NCI-H2196 treated with DMSO at 0.1 percent for 48 hours (cell line): ENCODE data around the gene CTBP1.

ENCODE experiments used
- DNase-seq: peaks from one replicate; lab custom pipeline; 2025; ENCODE audit not compliant: unreplicated experiment; lab: John Stamatoyannopoulos, UW

Gene CTBP1

DNA sequence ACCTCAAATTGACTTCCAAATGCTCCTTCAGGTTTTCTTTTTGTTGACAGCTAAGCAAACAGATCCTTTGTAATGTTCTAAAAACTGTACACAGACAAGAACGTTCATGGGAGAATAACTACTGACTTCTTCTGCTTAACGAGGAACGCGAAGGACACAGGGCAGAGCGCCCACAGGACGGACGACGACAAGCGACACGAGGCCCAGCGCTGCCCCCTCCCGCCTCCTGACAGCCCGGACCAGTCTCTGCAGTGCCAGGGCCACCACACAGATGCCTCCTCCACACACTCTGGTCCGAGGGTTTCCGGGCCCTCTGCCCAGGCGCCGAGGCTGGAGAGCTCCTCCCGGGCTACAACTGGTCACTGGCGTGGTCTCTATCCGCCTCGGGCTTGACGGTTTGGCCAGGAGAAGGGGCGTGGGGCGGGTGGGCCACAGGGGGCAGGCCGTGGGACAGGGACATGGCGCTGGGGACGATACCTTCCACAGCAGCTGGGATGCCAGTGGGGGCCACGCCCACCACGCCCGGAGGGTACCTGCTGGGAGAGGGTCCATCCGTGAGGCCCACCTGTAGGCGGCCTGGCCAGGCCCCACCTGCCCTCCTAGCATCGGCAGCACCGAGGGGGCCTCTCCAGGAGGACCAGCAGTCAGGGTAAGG lies 36.9 kb downstream of the CTBP1 start:
- no peak for DNase-seq

DNA sequence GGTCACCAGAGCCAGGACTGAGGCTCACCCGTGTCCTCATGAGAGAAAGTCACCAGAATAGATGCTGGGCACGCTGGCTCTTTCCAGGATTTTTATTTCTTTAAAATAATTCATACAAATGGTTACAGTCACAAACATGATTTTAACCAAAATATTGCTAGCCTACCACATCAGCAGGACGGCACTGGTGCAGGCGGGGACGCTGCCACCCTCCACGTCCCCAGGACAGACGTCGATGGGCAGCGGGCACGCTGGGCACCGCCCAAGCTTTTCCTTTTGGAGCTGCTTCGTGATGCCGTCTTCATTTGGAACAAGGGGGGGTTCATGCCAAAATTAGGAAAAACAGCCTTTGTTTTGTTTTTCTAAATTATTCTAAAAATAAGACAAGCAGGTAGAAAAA lies 37.6 kb downstream of the CTBP1 start:
- no peak for DNase-seq

DNA sequence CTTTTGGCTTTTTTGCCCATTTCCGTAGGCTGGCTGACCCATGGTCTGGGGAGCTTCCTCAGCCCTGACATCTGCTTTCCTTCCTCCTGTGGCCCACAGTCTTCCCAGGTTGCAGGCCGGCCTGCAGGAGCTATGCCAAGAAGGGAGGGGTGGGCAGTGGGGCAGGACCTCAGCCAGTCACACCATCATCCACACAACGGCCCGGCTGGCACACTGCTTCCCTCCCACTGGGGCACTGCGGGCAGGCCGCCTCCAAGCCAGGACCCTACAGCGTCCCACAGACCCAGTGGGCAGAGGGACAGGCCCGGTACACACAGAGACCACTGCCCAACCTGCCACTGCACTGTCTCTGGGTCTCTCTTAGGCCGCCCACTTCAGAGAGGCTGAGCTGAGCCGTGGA lies 38.0 kb downstream of the CTBP1 start:
- no peak for DNase-seq

DNA sequence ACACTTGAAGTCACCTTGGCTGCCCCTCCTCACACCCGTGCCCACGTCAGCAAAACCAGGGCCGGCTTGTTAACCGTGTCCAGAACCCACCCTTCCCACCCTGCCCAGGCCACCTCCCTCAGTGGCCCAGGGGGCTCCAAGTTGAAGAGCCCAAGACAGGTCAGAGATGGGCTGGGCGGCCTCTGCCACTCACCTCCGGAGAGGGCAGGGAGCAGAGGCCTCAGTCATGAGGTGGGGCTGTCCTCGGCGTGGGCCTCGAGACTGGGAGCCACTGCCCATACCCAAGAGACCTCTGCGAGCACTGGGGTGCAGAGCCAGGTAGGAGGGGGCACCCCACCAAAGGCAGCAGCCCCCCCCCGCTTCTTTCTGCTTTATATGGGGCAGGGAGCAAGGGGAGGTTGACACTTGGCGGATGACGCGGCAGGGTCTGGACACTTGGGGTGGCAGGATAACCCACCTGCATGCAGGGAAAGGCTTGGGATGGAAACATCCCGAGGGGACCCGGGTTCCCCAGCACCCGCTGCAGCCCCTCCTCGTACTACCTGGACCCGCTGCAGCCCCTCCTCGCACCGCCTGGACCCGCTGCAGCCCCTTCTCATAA lies 38.6 kb downstream of the CTBP1 start:
- DNase-seq = no peak

DNA sequence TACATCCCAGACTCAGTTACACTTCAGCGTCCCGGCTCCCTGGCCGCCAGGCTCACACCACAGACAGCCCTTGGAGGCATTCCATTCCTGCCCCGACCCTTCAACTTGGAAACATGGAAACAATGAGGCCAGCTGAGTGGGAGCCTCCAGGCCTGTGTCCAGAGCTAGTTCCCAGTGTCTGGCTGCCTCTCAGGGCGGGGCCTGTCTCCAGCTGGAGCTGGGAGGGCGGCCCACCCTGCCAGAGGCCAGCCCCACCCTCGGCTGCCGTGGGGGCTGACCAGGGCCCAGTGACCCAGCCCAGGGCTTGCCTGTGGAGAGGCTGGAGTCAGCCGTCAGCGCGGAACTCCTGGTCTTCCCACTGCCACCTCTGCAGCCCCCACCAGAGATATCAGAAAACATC lies 39.1 kb downstream of the CTBP1 start:
- no peak for DNase-seq

DNA sequence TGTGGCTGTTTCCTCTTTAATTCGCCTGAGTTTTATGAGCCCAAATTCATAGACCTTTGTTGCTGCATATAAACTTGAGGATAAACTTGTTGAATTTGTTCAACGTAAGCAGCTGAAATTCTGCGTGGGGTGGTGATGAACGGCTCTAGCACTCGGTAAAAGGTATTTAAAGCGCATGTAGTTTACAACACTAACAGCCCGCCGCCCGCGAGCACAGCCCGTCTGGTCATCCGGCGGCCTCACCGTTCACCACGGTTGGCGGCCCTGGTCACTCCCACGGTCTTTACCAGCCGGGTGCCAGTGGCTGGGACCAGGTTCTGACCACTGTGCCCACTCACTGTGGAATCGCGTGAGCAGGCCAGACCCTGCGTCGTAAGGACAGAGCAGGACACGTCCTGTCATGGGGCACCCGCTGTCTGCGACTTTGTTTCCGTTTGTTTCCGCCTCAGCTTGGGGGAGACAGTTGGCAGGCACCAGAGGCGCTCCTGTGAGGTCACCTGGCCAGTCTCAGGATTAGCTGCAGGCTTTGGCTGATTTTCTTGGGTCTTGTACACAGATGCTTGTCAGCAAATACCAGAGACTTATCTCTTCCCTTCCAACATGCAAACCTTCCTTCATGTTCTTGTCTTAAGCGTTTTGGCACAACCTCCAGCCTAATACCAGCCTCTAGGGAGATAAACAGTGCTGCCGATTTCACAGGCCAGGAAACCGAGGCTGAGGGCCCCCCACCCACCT lies 39.8 kb downstream of the CTBP1 start:
- DNase-seq = no peak

DNA sequence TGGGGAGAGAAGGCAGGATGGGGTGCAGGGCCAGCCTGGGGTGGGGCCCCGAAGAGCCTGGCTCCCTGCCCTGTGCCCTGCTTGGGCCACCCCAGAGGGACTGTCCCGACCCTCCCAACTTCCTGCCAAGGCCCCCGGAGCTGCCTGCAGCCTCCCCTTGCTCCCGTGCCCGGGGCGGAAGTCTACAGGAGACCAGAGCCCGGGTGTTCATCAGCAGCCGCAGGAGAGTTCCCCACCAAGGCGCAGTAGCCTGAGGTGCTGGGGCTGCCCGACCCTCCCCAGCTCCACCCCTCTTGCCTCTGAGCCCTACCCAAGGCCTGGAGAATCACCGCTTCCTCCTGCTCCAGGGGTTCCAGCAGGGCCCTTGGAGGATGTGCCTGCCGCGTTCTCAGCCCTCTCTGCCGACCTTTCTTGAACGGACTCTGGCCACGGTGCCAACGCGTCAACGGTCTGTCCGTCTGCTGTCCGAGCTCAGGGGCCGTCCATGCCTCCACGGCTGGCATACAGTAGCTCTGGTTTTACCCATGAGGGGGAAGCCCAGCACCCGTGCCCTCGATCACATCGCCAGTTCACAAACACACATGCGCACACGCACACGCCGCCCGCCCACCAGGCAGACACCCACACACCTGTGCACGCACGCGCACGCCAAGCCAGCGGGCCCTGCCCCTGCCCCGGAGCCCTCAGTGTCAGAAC lies 40.5 kb downstream of the CTBP1 start:
- no peak for DNase-seq

DNA sequence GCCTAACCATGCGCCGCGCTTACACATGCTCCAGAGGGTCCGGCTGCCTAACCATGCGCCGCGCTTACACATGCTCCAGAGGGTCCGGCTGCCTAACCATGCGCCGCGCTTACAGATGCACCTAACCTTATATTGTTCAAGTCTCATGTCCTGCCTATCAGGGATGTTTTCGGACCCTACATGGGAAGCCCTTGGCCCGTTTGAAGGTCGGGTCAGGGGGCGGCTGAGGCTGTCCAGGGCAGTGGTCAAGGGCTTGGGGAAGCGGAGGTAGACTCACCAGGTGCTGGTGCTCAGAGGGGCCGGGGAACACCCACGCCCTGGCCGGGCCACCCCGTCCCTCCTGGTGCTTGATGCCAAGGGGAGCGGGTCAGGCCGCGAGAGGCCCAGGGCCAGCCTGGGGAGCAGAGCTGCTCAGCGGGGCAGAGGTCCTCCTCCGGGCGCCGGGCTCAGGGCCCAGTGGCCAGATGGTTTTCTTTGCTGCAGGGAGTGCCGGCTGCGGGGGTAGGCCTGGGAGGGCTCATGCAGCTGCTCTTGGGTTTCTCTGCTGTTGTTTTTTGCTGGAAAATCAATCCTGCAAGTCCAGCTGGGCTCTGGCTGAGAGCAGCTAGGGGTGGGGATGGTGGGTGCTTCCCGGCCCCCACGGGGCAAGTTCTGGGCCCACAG lies 41.2 kb downstream of the CTBP1 start:
- DNase-seq = no peak

DNA sequence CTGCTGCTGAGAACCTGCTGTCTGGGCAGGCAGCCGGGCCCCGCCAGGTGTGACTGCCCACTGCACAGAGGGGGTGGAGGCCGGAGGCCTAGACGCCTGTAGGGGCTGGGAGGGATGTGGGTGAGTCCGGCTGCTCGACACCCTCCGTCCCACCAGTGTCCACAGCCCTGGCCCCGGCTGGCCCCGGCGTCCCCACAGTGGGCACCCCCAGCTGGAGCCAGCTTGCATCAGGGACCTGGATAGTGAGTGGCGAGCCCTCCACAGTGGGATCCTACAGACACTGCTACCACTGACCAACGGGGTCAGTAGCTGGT lies 41.8 kb downstream of the CTBP1 start:
- no peak for DNase-seq

DNA sequence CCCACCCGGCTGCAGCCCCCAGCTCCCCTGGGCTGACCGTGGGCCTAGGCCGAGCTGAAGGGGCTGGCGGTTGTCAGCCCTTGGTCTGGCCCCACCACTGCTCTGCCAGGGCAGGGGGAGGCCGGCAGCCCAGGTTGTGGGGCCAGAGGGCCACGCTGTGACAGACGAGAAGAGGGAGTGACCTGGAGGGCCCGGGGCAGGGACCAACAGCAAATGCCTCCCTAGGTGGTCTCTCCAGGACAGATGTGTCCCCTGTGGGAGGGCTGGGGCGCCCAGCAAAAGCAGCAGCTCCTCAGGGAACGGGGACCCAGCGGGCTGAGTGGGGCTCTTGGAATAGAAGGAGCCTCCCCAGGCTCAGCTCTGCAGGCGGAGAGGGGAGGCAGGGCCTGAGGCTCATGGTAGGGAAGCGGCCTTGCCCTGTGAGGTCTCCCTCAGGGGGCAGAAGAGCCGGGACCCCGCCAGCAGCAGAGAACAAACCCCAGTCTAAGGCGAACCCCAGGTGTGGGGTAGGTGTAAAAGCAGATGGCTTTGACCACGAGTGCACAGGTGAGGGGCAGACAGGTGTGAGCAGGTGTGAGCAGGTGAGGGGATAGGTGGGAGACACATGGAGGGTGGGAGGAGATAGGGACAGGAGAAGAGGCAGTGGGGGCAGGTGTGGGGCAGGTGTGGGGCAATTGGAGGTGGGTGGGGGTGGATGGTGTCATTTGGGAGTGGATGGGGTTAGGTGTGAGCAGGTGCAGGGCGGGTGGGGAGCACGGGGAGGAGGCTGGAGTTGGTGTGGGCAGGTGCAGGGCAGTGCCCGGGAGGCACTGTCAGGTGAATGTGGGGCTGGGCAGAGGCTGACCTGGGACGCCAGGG lies 42.4 kb downstream of the CTBP1 start:
- no peak for DNase-seq

DNA sequence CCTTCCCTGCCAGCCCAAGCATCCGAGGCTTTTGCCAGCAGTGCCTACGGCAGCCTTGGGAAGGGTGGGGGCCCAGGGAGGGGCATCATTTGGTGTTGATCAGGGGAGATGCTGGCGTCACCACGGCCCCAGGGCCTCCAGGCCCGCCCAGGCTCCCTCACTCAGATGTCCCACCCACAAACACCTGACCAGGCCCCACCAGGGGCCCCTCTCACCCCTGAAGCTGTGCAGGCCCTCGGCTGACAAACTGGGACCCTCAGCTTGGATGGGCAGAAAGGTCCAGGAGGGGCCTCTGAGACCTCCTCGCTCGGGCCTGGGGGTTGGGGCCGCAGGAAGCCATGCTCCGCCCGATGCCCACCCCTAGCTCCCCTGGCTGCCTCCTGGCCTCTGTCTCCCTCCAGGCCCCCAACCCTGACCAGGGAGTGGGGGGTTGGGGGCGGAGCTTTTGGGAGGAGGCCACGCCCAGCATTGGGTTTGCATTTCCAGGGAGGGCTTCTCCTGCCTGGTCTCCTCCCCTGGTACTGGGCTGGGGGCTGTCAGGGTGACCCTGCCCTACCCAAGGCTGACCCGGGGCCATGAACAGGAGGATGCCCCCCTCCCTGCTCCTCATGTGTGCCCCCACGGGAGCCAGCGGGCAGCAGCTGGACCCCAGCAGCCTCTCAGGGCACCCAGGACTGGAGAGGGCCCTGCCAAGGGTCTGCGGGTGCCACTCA lies 43.2 kb downstream of the CTBP1 start:
- DNase-seq = no peak

DNA sequence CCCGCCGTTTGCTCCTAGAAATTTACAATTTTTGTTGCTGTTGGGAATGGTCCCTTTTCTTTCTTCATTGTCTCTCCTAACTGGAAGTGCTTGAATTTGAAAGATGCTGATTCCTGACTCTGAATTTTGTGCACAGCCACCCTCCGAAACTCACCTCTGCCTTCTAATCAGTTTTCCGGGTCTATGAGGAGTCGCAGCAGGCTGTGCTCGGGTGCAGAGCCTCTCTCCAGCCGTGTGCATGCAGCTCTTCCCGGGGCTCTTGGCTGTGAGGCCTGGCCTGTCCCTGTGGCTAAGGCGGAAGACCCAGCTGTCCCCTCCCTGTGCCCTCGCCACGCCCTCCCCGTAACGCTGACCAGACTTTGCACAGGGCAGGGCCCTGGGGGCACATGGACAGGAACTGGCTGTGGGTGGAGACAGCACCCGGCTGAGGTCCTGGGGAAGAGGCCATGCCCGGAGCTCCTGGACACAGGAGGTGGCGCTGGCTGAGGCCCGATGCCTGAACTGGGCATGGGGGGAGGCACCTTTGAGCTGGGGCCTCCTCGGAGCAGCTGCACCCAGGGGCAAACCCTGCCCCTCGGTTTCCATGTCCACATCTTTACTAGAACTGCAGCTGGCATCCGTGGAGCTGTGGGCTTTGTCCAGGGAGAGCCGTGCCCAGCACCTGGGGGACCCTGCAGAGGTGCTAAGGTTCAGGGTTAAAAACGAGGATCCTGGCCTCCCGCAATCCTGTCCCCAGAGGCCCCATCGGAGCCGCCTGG lies 43.9 kb downstream of the CTBP1 start:
- DNase-seq = no peak

DNA sequence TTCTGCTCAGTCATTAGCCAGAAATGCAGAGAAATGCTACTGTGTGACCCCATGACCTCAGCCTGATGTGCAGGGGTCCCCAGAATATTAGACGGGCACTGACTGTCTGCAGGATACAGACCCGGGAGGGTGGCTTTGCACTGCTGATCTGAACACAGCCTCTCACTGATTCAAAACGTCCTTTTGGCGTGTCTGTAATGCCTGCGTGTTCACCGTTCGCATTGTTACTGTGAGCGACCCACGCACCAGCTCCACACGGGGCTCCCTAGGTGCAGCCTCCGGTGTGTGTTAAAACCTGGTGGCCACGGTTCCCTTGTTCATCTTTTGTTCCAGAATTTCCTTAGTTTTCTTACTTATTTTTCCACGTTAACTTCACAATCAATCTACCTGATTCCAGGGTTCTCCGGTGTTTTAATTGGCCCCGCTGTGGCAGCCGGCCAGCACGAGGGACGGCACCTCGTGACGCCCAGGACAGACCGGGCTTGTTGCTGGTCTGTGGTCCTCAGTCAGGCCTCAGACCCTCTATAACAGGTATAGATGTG lies 44.6 kb downstream of the CTBP1 start:
- no peak for DNase-seq

DNA sequence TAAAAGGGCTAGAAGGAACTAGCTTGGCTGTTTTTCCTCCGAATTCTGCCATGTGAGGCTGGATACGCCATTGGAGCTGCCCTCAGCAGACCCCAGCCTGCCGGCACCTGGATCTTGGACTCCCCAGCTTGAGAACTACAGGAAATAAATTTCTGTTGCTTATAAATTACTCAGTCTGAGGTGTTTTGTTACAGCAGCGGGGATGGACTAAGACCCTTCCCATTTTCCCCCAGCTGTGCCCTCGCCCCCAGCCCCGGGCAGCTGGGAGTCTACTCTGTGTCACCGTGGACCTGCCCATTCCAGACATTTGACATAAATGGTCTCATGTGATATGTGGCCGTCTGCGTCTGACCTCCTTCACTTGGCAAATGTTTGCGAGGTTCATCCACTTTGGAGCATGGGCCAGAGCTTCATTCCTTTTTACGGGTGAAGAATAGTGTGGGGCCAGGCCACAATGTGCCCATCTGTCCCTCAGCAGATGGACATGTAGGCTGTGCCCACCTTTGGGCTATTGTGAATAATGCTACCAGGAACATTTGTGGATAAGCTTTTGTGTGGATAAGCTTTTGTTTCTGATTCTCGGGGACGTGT lies 45.8 kb downstream of the CTBP1 start:
- no peak for DNase-seq

DNA sequence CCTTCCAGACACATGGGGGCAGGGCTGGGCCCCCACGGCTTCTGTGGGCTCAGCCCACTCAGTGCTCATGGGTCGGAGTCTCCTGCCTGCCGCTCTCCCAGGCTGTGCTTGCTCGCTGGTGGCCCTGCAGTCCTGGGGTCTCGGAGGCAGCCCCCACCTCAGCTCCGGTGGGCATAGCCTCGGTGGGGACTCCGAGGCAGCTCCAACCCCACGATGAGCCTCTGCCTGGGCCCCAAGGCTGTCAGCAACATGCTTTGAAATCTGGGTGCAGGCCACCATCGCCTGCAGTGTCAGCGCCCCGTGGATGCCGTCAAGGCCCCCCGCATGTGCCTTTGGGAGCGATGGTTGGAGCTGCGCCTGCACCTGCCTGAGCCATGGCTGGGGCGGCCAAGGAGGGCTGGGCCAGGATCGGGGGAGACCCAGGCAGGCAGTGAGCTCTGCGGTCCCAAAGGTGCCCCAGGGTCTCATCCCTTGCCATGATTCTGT lies 46.4 kb downstream of the CTBP1 start:
- DNase-seq = no peak

DNA sequence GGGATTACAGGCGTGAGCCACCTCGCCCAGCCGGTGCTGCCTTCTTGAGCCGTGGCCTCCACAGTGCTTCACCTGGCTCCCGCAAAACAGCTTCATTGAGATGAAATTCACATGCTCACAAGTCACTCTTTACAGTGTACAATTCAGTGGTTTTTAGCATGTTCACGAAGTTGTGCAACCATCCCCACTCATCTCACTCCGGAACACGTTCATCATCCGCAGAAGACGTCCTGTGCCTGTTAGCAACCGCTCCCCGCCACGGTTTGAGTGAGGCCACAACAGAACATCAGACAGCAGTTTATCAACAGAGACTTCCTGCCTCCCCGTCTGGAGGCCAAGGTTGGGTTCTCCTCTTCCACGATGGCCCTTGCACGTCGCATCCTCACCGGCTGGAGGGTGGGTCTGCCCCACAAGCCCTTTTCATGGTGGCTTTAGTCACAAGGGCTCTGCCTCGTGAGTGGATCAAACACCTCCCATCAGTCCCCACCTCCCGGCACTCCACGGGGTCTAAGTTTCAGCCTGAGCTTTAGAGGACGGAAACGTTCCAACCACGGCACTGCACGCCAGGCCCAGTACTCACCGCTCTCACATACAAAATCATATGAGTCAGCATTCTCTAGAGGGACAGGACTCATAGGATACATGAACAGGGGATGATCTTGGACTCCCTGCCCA lies 46.9 kb downstream of the CTBP1 start:
- DNase-seq = no peak

DNA sequence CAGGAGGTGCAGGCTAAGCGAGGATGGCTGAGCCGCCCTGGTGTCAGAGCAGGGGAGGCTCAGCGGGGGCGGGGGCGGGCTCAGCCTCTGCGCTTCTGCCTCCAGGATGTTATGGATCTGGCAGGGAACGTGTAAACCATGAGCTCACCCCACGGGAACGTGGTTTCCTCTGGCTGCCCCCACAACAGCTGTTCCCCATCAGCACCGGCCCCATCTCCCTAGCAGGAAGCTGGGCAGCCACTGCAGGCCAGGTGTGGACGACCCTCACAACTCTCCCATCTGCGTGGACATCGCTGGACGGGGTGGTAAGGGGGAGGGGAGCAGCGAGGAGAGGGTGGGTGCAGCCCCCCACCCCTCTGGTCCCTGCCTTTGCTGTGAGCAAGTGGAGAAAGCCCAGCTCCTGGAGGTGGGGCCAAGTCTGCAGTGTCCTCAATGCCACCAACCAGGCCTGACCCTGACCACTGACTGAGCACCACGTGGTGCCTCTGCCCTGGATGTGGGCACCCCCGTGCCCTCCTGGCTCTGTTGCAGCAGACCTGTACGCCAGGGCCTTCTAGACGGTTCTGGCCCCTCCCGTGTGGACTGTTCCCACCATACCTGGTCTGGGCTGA lies 48.4 kb downstream of the CTBP1 start:
- DNase-seq = no peak
